Tibial nerve (tissue), 4 donors: ENCODE results near the gene CUX1. TPM values are rescaled to one million over a fixed set of nuclear protein-coding genes. Genes with fewer than 3 reads are reported as not detected.
A peak's percentile ranks its signal among the peaks of the same experiment; 100 is the strongest.

Experiments used
- DNase-seq, 2 donors: peaks; one replicate each; pipeline ENCODE4 v3.0.0-alpha.2; 2019; ENCODE audit warnings: low spot score in 2 of 2
- H3K27ac ChIP-seq, 4 donors: fragments of 200-600 bp; sonication (generic) in 3 of 4; one replicate each; pipeline ENCODE4 v1.5.1; 2017 to 2019; ENCODE audit warnings: mild to moderate bottlenecking in 1 of 4
- H3K27me3 ChIP-seq, 2 donors: fragments of 200-600 bp; sonication (generic) in 1 of 2; one replicate each; pipeline versions ENCODE4 v1.5.1 to v1.6.0; 2017 to 2019
- H3K36me3 ChIP-seq, 3 donors: fragments of 200-600 bp; sonication (generic); one replicate each; pipeline ENCODE4 v1.5.1; 2018 to 2019
- H3K4me1 ChIP-seq, 4 donors: fragments of 200-600 bp; sonication (generic) in 3 of 4; one replicate each; pipeline ENCODE4 v1.5.1; 2017 to 2019
- H3K4me3 ChIP-seq, 4 donors: fragments of 200-600 bp; sonication (generic) in 3 of 4; one replicate each; pipeline ENCODE4 v1.5.1; 2017 to 2019; ENCODE audit warnings: mild to moderate bottlenecking in 1 of 4, moderate library complexity in 1 of 4
- H3K9me3 ChIP-seq, 4 donors: fragments of 200-600 bp; sonication (generic) in 3 of 4; one replicate each; pipeline ENCODE4 v1.5.1; 2017 to 2019
- EP300 ChIP-seq, 2 donors: sonication (generic); formaldehyde crosslinking; IDR thresholded peaks; one replicate each; pipeline ENCODE4 v1.6.1; 2017; ENCODE audit warnings: antibody characterized with exemption in 2 of 2, mild to moderate bottlenecking in 1 of 2
- POLR2A ChIP-seq, 2 donors: fragments of 450-650 bp; IDR thresholded peaks; one replicate each; pipeline ENCODE4 v1.6.1; 2017; ENCODE audit warnings: antibody characterized with exemption in 2 of 2, mild to moderate bottlenecking in 2 of 2, moderate library complexity in 2 of 2
- WGBS, 2 donors: methylation state at CpG; one replicate each; pipeline ENCODE4 v1.1.5; 2018; 5-methylcytosine and 5-hydroxymethylcytosine counted together
- total RNA-seq, 4 donors: library from RNA; depleted of rRNA; stranded (reverse); fragments of >200 nt; gene quantifications; one replicate each; pipeline ENCODE4 v1.1.0, GENCODE V29; 2016
- TF ChIP-seq, protein P1 (sequence below), 5 experiments: fragments of 200-600 bp in 3 of 5; fragments of 450-650 bp in 2 of 5; sonication (generic) in 3 of 5; IDR thresholded peaks; one replicate each; pipeline ENCODE4 v1.5.1; 2016 to 2019; ENCODE audit warnings: antibody characterized with exemption in 5 of 5, mild to moderate bottlenecking in 3 of 5, moderate library complexity in 2 of 5

The CUX1 gene
- total RNA-seq, 4 donors from 2014 or later, result 74.5 to 104 (median 84.3) TPM

DNA sequence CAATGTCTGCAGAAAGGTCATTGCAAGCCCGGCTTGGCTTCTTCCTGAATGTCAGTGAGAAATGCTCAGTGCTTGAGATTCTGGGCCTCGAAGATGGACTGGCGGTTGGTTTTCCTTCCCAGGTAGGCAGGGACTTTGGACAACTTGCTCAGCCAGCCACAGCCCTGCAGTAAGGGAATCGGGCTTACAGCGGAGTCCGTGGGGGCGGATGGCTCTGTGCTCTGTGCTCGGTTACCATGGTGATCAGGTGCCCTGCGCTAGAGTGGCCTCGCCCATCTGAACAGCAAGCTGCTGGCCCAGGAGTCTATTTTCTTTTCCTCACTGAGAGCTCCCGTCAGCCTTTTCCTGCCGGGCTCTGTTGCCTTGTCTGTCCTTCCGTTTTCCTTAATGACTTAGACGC is 391.4 kb downstream of the CUX1 start:
- no peak for TF ChIP-seq POLR2A (IDR thresholded peaks at IDR 0.05)
- TF ChIP-seq, protein P1, sequence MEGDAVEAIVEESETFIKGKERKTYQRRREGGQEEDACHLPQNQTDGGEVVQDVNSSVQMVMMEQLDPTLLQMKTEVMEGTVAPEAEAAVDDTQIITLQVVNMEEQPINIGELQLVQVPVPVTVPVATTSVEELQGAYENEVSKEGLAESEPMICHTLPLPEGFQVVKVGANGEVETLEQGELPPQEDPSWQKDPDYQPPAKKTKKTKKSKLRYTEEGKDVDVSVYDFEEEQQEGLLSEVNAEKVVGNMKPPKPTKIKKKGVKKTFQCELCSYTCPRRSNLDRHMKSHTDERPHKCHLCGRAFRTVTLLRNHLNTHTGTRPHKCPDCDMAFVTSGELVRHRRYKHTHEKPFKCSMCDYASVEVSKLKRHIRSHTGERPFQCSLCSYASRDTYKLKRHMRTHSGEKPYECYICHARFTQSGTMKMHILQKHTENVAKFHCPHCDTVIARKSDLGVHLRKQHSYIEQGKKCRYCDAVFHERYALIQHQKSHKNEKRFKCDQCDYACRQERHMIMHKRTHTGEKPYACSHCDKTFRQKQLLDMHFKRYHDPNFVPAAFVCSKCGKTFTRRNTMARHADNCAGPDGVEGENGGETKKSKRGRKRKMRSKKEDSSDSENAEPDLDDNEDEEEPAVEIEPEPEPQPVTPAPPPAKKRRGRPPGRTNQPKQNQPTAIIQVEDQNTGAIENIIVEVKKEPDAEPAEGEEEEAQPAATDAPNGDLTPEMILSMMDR (IDR thresholded peaks at IDR 0.05), result no peak
- TF ChIP-seq EP300 (IDR thresholded peaks at IDR 0.05), result no peak
- Histone ChIP-seq H3K4me1 (no peaks in the 10 kb centered on the region), H3K27me3 (no peaks in the 10 kb centered on the region), H3K27ac (no peak overlapping the region), H3K9me3 (no peaks in the 10 kb centered on the region), H3K4me3 (no peak overlapping the region), H3K36me3 (peaks cover 0 to 98% (median 0%) of the 10 kb centered on the region in 3 donors)
- DNase-seq, result no peak
- 86 to 87% methylated on average over 13 to 14 of the region's 14 CpGs for WGBS, 2 donors

DNA sequence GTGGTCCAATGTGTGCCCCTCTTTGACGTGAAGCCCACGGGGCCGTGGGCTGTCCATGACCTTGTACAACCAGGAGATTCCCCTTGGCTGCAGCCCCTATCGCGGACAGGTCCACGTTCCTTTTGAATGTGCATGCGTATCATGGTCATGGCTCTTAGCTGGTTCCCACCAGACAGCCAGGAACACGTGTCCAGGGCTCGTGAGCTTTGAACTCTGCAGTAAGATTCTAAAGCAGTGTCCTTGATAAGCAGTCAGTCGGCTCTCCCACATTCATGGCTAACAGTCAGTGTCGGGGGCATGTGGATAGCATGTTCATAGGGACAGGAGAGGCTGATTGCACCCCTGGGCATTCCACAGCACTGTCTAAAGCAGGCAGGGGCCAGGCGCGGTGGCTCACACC is 393.4 kb downstream of the CUX1 start:
- Histone ChIP-seq H3K36me3 (peaks cover 0 to 87% (median 0%) of the 10 kb centered on the region in 3 donors), H3K27ac (no peak overlapping the region), H3K27me3 (no peaks in the 10 kb centered on the region), H3K4me1 (no peaks in the 10 kb centered on the region), H3K9me3 (no peaks in the 10 kb centered on the region), H3K4me3 (no peak overlapping the region)
- DNase-seq, result no peak
- 88 to 94% methylated on average over 13 of the region's 13 CpGs for WGBS, 2 donors
- TF ChIP-seq POLR2A (IDR thresholded peaks at IDR 0.05) (no peak), EP300 (IDR thresholded peaks at IDR 0.05) (no peak)
- TF ChIP-seq, protein P1 (IDR thresholded peaks at IDR 0.05), result no peak

DNA sequence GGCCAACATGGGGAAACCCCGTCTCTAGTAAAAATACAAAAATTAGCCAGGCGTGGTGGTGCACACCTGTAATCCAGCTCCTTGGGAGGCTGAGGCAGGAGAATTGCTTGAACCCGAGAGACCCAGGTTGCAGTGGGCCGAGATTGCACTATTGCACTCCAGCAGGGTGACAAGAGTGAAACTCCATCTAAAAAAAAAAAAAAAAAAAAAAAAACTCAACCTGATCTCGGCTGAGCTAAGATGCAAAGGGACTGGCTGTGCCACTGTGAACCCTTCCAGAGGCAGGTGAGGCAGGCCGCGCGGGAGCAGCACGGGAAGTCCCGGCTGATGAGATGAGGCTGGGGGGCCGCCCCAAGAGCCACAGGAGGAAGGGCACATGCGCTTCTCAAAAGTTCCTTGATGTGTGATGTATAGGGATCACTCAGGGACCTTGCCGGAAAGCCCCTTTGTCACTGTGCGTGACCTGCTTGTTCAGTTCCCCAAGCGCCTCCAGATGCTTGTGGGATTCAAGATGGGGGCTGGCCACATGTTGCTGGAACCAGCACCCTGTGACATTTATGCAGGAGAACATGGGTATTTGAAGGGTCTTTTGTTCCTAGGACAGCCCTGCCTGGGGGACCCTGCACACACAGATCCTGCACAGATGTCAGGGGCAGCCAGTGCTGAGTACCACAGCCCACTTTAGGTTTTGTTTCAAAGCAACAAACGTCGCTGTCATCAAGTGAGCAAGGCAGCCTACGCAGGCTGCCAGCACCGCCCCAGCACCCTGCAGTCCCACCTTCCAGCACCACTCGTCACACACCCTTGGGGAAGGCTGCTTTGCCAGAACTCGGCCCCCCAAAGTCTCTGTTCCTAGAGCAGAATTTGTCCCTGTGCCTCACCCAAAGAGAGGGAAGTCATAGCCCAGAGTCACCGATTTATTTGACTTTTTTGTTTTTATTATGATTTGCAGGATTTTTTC is 394.4 kb downstream of the CUX1 start:
- Histone ChIP-seq H3K9me3 (no peaks in the 10 kb centered on the region), H3K4me1 (no peaks in the 10 kb centered on the region), H3K27me3 (no peaks in the 10 kb centered on the region), H3K4me3 (no peak overlapping the region), H3K36me3 (peaks cover 0 to 81% (median 0%) of the 10 kb centered on the region in 3 donors), H3K27ac (peak overlapping the region in 1 of 4 donors; percentile 9)
- WGBS, 2 donors, result 80 to 88% methylated on average over 21 to 22 of the region's 22 CpGs
- DNase-seq, result no peak
- TF ChIP-seq EP300 (IDR thresholded peaks at IDR 0.05) (no peak), POLR2A (IDR thresholded peaks at IDR 0.05) (no peak)
- TF ChIP-seq, protein P1 (IDR thresholded peaks at IDR 0.05), result no peak

DNA sequence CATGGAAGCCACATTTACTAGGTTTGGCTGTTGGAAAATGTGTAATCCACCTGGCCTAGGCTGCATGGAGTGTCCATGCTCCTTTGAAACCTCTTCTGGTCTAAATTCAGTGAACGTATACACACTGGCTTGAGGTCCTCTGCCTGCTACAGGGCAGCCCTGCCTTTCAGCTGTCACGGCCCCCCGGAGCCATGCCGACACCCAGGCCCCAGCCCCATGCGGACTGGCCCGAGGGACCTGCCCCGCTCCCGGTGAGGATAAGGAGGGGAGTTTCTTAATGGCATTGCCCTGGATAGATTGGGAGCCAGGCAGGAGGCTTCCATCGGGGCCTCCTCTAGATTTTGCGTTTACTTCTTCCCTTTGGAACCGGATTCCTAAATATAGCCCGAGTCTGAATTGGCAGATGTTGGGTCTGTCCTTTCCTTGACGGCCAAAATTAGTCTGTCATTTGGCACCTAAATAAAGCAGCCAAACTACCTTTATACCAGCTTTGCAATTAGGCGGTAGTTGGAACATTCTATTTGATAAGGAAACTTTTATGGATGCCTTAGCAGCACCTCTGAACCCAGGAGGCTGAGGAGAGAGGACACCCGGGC is 397.1 kb downstream of the CUX1 start:
- DNase-seq, result no peak
- H3K27ac ChIP-seq, result no peak overlapping the region
- H3K4me1 ChIP-seq, result no peaks in the 10 kb centered on the region
- H3K36me3 ChIP-seq, result peaks cover 0 to 66% (median 0%) of the 10 kb centered on the region in 3 donors
- WGBS, 2 donors, result 83 to 85% methylated on average over 15 of the region's 15 CpGs
- TF ChIP-seq POLR2A (IDR thresholded peaks at IDR 0.05) (no peak), EP300 (IDR thresholded peaks at IDR 0.05) (no peak)
- TF ChIP-seq, protein P1 (IDR thresholded peaks at IDR 0.05), result no peak
- H3K4me3 ChIP-seq, result no peak overlapping the region
- no peaks in the 10 kb centered on the region for H3K9me3 ChIP-seq
- no peaks in the 10 kb centered on the region for H3K27me3 ChIP-seq

DNA sequence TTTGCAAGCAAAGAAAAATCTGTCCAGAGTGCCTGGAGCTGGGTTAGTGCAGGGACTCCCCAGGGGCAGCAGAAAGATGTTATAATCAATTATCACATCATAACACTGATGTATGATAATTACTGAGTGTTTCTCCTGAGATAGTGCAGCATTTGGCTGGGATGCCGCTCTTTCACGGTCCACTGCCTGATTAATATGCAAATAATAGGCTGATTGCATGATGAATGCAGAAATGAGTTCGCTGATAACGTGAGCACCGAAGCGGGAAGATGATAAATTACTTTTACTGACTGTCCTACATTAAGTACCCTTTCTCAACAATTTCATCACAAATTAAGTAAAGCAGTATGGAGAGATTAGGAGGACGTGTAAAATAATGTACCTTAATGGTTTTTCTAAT is 397.8 kb downstream of the CUX1 start:
- Histone ChIP-seq H3K36me3 (peaks cover 0 to 63% (median 0%) of the 10 kb centered on the region in 3 donors), H3K4me3 (no peak overlapping the region), H3K27ac (no peak overlapping the region), H3K4me1 (no peaks in the 10 kb centered on the region), H3K27me3 (no peaks in the 10 kb centered on the region), H3K9me3 (no peaks in the 10 kb centered on the region)
- TF ChIP-seq POLR2A (IDR thresholded peaks at IDR 0.05) (no peak), EP300 (IDR thresholded peaks at IDR 0.05) (no peak)
- TF ChIP-seq, protein P1 (IDR thresholded peaks at IDR 0.05), result no peak
- WGBS, 2 donors, result 76 to 87% methylated on average over 7 of the region's 7 CpGs
- no peak for DNase-seq
